ENCODE measurements around the gene PSMD14. TPM values are rescaled to one million over a fixed set of nuclear protein-coding genes. Genes with fewer than 3 reads are reported as not detected.
A peak's percentile ranks its signal among the peaks of the same experiment; 100 is the strongest.

The PSMD14 gene
- total and polyA plus RNA-seq, 4 donors, result 54.2 to 67.8 (median 61.4) TPM

DNA sequence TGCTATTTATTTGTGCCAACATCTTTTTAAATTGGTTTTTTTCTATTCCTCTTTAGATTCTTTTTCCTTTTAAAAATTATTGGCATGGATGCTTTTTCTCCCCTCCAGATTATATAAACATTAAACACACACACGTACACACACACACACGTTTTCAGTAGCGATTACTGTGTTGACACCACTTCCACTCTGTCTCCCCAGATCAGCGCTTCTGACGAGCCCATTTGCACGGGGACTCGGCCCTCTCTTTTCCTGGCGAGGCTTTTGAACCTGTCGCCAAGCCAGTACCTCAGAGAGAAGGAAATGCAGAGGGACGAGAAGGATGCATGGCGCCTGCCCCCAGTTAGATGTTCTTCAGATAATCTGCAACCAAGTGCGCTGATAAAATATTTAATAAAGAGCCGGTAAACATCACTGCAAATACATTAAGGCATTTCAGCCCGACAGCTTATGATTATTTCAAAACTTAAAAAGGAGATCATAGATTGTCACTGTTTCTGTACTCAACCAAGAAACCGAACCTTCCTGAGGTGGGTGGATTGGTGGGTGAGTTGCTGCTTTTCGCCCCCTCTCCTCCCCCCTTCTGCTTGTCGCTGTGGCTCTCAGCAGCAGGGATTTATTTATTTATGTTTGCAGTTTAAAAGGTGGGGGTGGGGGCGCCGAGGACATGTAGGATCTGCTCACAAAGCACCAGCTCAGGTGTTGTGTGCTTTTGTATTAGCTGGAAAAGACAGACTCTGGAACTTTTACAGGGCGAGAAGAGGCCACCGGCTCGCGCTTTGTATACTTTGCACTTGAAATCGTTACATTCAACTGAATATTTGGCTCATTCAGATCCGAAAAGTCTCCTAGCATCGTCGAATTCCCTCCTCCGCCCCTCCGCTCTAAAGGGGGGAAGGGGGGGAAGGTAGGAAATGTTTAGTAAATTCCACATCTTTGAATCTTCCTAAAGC is 107.1 kb downstream of the PSMD14 start:
- Histone ChIP-seq H3K36me3 (ENCODE audit: control insufficient read depth, insufficient read depth, low read length) (no peaks in the 10 kb centered on the region), H3K4me3 (ENCODE audit: low read depth, low read length) (no peak overlapping the region), H3K4me1 (ENCODE audit: control insufficient read depth, insufficient read depth, low read length) (peaks cover 38% of the 10 kb centered on the region), H3K27ac (ENCODE audit: low read depth, low read length) (no peak overlapping the region), H3K27me3 (ENCODE audit: control insufficient read depth, insufficient read depth, low read length) (peaks cover 77% of the 10 kb centered on the region), H3K9me3 (ENCODE audit: control insufficient read depth, insufficient read depth, low read length) (no peaks in the 10 kb centered on the region)
- WGBS (ENCODE audit: insufficient coverage), result 5% methylated on average over 12 of the region's 29 CpGs
- DNase-seq (ENCODE audit: low read depth in 4 of 6, low spot score in 6 of 6), result peak in 2 of 6 donors; percentile 28 to 49

DNA sequence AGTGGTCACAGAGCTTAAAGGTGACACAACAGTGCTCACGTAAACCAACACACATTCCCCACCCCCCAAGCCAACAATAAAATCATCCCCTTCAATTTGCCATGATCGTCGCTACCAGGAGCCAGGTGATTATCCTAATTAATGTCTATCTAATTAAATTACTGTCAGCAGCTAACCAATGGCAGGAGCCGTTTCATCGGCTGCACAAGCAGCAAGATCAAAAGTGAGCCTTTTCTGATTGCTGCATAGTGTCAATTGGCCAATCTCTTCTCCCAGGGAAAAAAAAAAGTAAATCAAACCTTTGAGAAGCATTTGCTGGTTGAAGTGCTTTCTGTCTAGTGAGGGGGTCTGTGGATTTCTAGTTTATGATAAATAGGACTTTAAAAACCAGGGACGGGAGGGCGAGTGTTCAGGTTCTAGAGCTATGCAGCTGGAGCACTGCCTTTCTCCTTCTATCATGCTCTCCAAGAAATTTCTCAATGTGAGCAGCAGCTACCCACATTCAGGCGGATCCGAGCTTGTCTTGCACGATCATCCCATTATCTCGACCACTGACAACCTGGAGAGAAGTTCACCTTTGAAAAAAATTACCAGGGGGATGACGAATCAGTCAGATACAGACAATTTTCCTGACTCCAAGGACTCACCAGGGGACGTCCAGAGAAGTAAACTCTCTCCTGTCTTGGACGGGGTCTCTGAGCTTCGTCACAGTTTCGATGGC is 107.9 kb downstream of the PSMD14 start, which contains the start of gene TBR1:
Gene TBR1 (plus strand): TSS at position 311 of the 721 bp plus-strand sequence. CDS start 114 bp downstream, at position 425.
- WGBS (ENCODE audit: insufficient coverage), result 1% methylated on average over 14 of the region's 16 CpGs
- Histone ChIP-seq H3K9me3 (ENCODE audit: control insufficient read depth, insufficient read depth, low read length) (no peaks in the 10 kb centered on the region), H3K4me3 (ENCODE audit: low read depth, low read length) (no peak within 1 kb of the TSS), H3K36me3 (ENCODE audit: control insufficient read depth, insufficient read depth, low read length) (no peaks in the 10 kb centered on the region), H3K27ac (ENCODE audit: low read depth, low read length) (no peak within 1 kb of the TSS), H3K4me1 (ENCODE audit: control insufficient read depth, insufficient read depth, low read length) (peaks cover 38% of the 10 kb centered on the region), H3K27me3 (ENCODE audit: control insufficient read depth, insufficient read depth, low read length) (peaks cover 85% of the 10 kb centered on the region)
- peak in 3 of 6 donors; percentile 35 to 91 (median 56) for DNase-seq (ENCODE audit: low read depth in 4 of 6, low spot score in 6 of 6)

DNA sequence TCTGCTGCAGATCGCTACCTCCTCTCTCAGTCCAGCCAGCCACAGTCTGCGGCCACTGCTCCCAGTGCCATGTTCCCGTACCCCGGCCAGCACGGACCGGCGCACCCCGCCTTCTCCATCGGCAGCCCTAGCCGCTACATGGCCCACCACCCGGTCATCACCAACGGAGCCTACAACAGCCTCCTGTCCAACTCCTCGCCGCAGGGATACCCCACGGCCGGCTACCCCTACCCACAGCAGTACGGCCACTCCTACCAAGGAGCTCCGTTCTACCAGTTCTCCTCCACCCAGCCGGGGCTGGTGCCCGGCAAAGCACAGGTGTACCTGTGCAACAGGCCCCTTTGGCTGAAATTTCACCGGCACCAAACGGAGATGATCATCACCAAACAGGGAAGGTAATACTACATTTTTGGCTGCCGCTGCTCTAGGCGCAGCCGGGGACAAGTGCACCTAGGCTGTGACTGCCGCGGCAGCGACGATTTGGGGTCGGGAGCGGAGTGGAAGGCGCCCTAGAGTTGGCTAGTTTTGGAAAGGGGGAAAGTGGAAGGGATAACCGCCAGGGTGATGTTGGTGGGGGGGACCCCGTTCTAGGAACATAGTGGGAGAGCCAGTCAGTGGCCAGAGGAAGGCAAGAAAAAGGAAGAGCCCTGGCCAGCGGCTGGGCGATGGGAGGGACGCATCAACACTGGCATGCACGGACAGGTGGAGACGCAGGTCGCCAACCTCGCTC is 108.6 kb downstream of the PSMD14 start:
- Histone ChIP-seq H3K27me3 (ENCODE audit: control insufficient read depth, insufficient read depth, low read length) (peaks cover 92% of the 10 kb centered on the region), H3K36me3 (ENCODE audit: control insufficient read depth, insufficient read depth, low read length) (no peaks in the 10 kb centered on the region), H3K27ac (ENCODE audit: low read depth, low read length) (no peak overlapping the region), H3K4me1 (ENCODE audit: control insufficient read depth, insufficient read depth, low read length) (peaks cover 38% of the 10 kb centered on the region), H3K9me3 (ENCODE audit: control insufficient read depth, insufficient read depth, low read length) (no peaks in the 10 kb centered on the region), H3K4me3 (ENCODE audit: low read depth, low read length) (no peak overlapping the region)
- peak in 2 of 6 donors; percentile 5 to 42 for DNase-seq (ENCODE audit: low read depth in 4 of 6, low spot score in 6 of 6)
- WGBS (ENCODE audit: insufficient coverage), result 2% methylated on average over 41 of the region's 41 CpGs

GRCh38 chr2:161417438-161418274 is 109.4 kb downstream of the PSMD14 start:
- Histone ChIP-seq H3K27ac (ENCODE audit: low read depth, low read length) (no peak overlapping the region), H3K36me3 (ENCODE audit: control insufficient read depth, insufficient read depth, low read length) (no peaks in the 10 kb centered on the region), H3K27me3 (ENCODE audit: control insufficient read depth, insufficient read depth, low read length) (peaks cover 100% of the 10 kb centered on the region), H3K4me3 (ENCODE audit: low read depth, low read length) (no peak overlapping the region), H3K9me3 (ENCODE audit: control insufficient read depth, insufficient read depth, low read length) (no peaks in the 10 kb centered on the region), H3K4me1 (ENCODE audit: control insufficient read depth, insufficient read depth, low read length) (peaks cover 38% of the 10 kb centered on the region)
- 5% methylated on average over 9 of the region's 21 CpGs for WGBS (ENCODE audit: insufficient coverage)
- DNase-seq (ENCODE audit: low read depth in 4 of 6, low spot score in 6 of 6), result peak in 2 of 6 donors; percentile 50 to 66

- WGBS (ENCODE audit: insufficient coverage), result 0% methylated on average over 10 of the region's 15 CpGs
- no peaks in the 10 kb centered on the region for H3K36me3 ChIP-seq (ENCODE audit: control insufficient read depth, insufficient read depth, low read length)
- peaks cover 41% of the 10 kb centered on the region for H3K4me1 ChIP-seq (ENCODE audit: control insufficient read depth, insufficient read depth, low read length)
- peaks cover 100% of the 10 kb centered on the region for H3K27me3 ChIP-seq (ENCODE audit: control insufficient read depth, insufficient read depth, low read length)
- peak in 2 of 6 donors; percentile 22 to 49 for DNase-seq (ENCODE audit: low read depth in 4 of 6, low spot score in 6 of 6)
- no peak overlapping the region for H3K27ac ChIP-seq (ENCODE audit: low read depth, low read length)
- no peaks in the 10 kb centered on the region for H3K9me3 ChIP-seq (ENCODE audit: control insufficient read depth, insufficient read depth, low read length)
- H3K4me3 ChIP-seq (ENCODE audit: low read depth, low read length), result no peak overlapping the region
Measured at GRCh38 chr2:161418275-161418714, 110.1 kb downstream of the PSMD14 start.

DNA sequence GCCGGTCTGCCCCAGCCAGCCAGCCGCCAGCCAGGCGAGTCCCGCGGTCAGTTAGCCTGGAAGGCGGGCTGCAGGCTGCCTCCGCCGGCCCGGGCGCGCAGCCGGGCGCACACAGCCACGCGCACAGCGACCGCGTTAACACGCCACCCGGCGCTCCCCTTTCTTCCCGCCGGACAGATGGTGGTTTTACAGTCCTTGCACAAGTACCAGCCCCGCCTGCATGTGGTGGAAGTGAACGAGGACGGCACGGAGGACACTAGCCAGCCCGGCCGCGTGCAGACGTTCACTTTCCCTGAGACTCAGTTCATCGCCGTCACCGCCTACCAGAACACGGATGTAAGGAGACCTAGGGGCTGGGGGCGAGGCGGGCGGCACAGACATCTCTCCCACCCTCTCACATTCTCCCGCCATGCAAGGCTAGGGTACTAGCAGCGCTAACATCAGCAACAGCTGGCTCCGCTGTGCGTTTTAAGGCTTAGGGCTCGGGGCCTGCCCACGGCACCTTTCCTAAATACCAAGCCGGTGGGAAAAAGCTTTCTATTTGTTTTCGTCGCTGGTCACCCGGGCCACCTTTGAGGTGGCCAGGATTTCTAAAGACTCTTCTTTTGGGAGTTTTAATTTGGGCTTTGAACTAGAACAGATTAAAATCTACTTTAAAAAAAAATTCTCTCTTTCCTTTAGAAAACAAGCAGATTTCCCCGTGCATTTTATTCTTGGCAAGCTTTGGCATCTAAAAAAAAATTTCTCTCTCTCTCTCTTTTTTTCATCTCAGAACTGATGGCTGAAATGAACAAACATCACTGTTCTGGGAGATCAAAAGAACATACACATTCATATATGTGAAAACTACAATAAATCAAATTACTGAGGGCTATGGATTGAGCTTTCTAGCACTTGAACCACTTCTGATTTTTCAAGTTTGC is 110.8 kb downstream of the PSMD14 start:
- WGBS (ENCODE audit: insufficient coverage), result under 1% methylated on average over 42 of the region's 49 CpGs
- no peak overlapping the region for H3K4me3 ChIP-seq (ENCODE audit: low read depth, low read length)
- no peaks in the 10 kb centered on the region for H3K9me3 ChIP-seq (ENCODE audit: control insufficient read depth, insufficient read depth, low read length)
- peaks cover 44% of the 10 kb centered on the region for H3K4me1 ChIP-seq (ENCODE audit: control insufficient read depth, insufficient read depth, low read length)
- H3K36me3 ChIP-seq (ENCODE audit: control insufficient read depth, insufficient read depth, low read length), result no peaks in the 10 kb centered on the region
- peaks cover 100% of the 10 kb centered on the region for H3K27me3 ChIP-seq (ENCODE audit: control insufficient read depth, insufficient read depth, low read length)
- H3K27ac ChIP-seq (ENCODE audit: low read depth, low read length), result no peak overlapping the region
- DNase-seq (ENCODE audit: low read depth in 4 of 6, low spot score in 6 of 6), result peak in 3 of 6 donors; percentile 22 to 71 (median 55)

DNA sequence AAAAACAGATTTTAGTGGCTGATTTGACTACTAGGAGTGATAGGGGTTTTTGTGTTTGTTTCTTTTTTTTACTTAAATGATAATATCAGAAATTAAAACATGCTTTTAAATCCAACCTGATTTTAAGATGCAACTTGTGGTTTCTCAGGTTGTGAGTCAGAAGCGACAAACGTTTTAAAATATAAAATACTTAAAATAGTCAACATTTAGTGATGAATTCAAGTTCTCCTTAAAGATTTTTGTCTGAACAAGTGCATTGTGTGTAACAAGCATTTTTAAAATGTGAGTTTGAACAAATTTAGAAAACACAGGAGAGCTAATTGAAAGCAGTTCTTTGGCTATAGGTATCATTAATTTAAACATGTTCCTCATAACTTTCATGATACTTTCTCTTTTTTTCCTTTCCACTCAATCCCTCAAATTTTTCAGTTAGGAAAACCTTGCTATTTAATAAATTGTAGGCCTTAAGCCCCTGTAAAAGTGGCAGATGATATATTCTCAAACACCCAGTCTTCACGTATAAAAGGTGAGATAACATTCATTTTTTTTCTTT is 111.5 kb downstream of the PSMD14 start:
- H3K27me3 ChIP-seq (ENCODE audit: control insufficient read depth, insufficient read depth, low read length), result peaks cover 100% of the 10 kb centered on the region
- no peak overlapping the region for H3K4me3 ChIP-seq (ENCODE audit: low read depth, low read length)
- H3K4me1 ChIP-seq (ENCODE audit: control insufficient read depth, insufficient read depth, low read length), result peaks cover 40% of the 10 kb centered on the region
- H3K27ac ChIP-seq (ENCODE audit: low read depth, low read length), result no peak overlapping the region
- peak in 2 of 6 donors; percentile 16 to 50 for DNase-seq (ENCODE audit: low read depth in 4 of 6, low spot score in 6 of 6)
- WGBS (ENCODE audit: insufficient coverage), result 80% methylated on average over 1 of the region's 3 CpGs
- H3K9me3 ChIP-seq (ENCODE audit: control insufficient read depth, insufficient read depth, low read length), result no peaks in the 10 kb centered on the region
- H3K36me3 ChIP-seq (ENCODE audit: control insufficient read depth, insufficient read depth, low read length), result no peaks in the 10 kb centered on the region

Measured in spinal cord (tissue), 10 donors.